ENCODE measurements around the gene TUBG2. TPM values are rescaled to one million over a fixed set of nuclear protein-coding genes. Genes with fewer than 3 reads are reported as not detected.

Gene TUBG2
- polyA plus RNA-seq, 1 donor from 2014 or later = 24.9 TPM

DNA sequence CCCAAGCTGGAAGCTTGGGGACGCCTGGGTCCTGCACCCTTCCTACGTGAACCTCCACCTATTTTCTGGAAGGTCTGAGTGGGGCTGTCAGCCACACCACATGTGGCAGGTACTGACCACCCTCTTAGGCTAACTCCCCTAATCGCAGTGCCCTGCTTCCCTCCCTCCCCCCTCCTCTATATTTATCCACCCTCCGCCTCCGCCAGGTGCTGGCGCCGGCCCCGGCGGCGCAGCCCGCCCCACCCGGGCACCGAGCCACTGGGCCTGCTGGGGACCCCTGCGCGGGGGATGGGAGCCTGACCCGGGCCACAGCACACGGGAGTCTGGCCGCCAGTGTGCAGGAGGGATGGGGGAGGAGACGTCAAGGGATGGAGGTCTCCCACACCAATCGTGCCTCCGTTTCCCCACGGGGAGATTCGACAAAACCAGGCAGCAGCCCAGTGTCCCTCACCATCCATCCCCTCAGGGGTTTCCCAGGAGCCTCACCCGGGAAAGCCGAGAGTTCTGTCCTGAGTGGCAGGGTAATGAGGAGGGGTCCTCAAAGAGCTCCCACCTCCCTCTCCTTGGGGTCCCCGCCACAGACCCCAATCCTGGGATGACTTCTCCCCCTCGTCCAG lies 16.4 kb downstream of the TUBG2 start:
- no peaks in the 10 kb centered on the region for H3K36me3 ChIP-seq (ENCODE audit: insufficient read depth, low read length)
- H3K79me2 ChIP-seq (replicated peaks; ENCODE audit: insufficient read depth, low read length) = peaks cover 8% of the 10 kb centered on the region
- H3F3A ChIP-seq (ENCODE audit: insufficient read depth, low read length, poor library complexity, severe bottlenecking) = no peaks in the 10 kb centered on the region
- no peak overlapping the region for H3K27ac ChIP-seq (ENCODE audit: low read length)
- H3K9me3 ChIP-seq (ENCODE audit: low read length) = no peaks in the 10 kb centered on the region
- H3K9me2 ChIP-seq (ENCODE audit: insufficient read depth, low read length) = no peaks in the 10 kb centered on the region
- peak overlapping the region; percentile 43 for H3K4me2 ChIP-seq (ENCODE audit: low read length)
- TF ChIP-seq SMC3 (conservative IDR thresholded peaks at IDR 0.05; ENCODE audit: poor library complexity) (no peak), EP300 (conservative IDR thresholded peaks at IDR 0.05; ENCODE audit: poor library complexity, severe bottlenecking) (no peak), EZH2 (IDR thresholded peaks at IDR 0.05; ENCODE audit: borderline replicate concordance, insufficient read depth, low read length, poor library complexity, severe bottlenecking) (no peak), MXI1 (conservative IDR thresholded peaks at IDR 0.05; ENCODE audit: poor library complexity, severe bottlenecking) (no peak), RAD21 (conservative IDR thresholded peaks at IDR 0.05) (no peak), TAF1 (IDR thresholded peaks at IDR 0.05; ENCODE audit: low read depth) (no peak), POLR2AphosphoS5 (IDR thresholded peaks at IDR 0.05) (no peak)
- TF ChIP-seq, protein P1, sequence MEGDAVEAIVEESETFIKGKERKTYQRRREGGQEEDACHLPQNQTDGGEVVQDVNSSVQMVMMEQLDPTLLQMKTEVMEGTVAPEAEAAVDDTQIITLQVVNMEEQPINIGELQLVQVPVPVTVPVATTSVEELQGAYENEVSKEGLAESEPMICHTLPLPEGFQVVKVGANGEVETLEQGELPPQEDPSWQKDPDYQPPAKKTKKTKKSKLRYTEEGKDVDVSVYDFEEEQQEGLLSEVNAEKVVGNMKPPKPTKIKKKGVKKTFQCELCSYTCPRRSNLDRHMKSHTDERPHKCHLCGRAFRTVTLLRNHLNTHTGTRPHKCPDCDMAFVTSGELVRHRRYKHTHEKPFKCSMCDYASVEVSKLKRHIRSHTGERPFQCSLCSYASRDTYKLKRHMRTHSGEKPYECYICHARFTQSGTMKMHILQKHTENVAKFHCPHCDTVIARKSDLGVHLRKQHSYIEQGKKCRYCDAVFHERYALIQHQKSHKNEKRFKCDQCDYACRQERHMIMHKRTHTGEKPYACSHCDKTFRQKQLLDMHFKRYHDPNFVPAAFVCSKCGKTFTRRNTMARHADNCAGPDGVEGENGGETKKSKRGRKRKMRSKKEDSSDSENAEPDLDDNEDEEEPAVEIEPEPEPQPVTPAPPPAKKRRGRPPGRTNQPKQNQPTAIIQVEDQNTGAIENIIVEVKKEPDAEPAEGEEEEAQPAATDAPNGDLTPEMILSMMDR (IDR thresholded peaks at IDR 0.05; ENCODE audit: poor library complexity, severe bottlenecking) = no peak
- TF ChIP-seq, protein P2, sequence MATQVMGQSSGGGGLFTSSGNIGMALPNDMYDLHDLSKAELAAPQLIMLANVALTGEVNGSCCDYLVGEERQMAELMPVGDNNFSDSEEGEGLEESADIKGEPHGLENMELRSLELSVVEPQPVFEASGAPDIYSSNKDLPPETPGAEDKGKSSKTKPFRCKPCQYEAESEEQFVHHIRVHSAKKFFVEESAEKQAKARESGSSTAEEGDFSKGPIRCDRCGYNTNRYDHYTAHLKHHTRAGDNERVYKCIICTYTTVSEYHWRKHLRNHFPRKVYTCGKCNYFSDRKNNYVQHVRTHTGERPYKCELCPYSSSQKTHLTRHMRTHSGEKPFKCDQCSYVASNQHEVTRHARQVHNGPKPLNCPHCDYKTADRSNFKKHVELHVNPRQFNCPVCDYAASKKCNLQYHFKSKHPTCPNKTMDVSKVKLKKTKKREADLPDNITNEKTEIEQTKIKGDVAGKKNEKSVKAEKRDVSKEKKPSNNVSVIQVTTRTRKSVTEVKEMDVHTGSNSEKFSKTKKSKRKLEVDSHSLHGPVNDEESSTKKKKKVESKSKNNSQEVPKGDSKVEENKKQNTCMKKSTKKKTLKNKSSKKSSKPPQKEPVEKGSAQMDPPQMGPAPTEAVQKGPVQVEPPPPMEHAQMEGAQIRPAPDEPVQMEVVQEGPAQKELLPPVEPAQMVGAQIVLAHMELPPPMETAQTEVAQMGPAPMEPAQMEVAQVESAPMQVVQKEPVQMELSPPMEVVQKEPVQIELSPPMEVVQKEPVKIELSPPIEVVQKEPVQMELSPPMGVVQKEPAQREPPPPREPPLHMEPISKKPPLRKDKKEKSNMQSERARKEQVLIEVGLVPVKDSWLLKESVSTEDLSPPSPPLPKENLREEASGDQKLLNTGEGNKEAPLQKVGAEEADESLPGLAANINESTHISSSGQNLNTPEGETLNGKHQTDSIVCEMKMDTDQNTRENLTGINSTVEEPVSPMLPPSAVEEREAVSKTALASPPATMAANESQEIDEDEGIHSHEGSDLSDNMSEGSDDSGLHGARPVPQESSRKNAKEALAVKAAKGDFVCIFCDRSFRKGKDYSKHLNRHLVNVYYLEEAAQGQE (IDR thresholded peaks at IDR 0.05; ENCODE audit: borderline replicate concordance) = no peak
- H3K4me3 ChIP-seq (ENCODE audit: low read length) = peak overlapping the region; percentile 80
- no peaks in the 10 kb centered on the region for H4K20me1 ChIP-seq (ENCODE audit: insufficient read depth)
- H3K9ac ChIP-seq (ENCODE audit: low read length) = peak overlapping the region; percentile 86
- no peak overlapping the region for H2AFZ ChIP-seq (ENCODE audit: low read depth, low read length)
- H3K27me3 ChIP-seq (ENCODE audit: insufficient read depth, low read depth, low read length) = no peaks in the 10 kb centered on the region

DNA sequence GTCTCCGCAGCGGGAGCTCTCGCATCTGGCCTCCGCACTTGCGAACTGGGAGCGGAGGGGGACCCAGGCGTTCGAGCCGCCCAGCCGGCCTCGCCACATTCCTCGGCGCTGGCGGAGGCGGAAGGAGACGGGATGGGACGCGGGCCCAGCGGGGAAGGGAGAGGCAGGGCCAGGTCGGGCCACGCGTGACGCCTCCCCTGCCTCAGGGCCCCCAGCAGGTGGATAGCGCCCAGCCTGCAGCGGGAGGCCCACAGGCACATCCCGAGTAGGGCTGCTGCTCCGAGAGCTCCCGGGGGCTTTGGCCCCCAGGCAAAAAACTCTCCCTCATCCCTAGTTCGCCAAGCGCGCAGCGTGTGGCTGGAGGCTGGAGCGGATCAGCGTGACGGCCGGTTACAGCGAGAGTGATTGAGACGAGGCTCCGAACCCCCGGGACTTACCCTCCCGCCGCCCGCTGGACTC lies 16.9 kb downstream of the TUBG2 start:
- TF ChIP-seq MXI1 (conservative IDR thresholded peaks at IDR 0.05; ENCODE audit: poor library complexity, severe bottlenecking) (no peak), RAD21 (conservative IDR thresholded peaks at IDR 0.05) (no peak), EP300 (conservative IDR thresholded peaks at IDR 0.05; ENCODE audit: poor library complexity, severe bottlenecking) (no peak), SMC3 (conservative IDR thresholded peaks at IDR 0.05; ENCODE audit: poor library complexity) (no peak), EZH2 (IDR thresholded peaks at IDR 0.05; ENCODE audit: borderline replicate concordance, insufficient read depth, low read length, poor library complexity, severe bottlenecking) (no peak), POLR2AphosphoS5 (IDR thresholded peaks at IDR 0.05) (no peak), TAF1 (IDR thresholded peaks at IDR 0.05; ENCODE audit: low read depth) (no peak)
- TF ChIP-seq, protein P1 (IDR thresholded peaks at IDR 0.05; ENCODE audit: poor library complexity, severe bottlenecking) = no peak
- TF ChIP-seq, protein P2 (IDR thresholded peaks at IDR 0.05; ENCODE audit: borderline replicate concordance) = no peak
- Histone ChIP-seq H3K27me3 (ENCODE audit: insufficient read depth, low read depth, low read length) (no peaks in the 10 kb centered on the region), H3K4me3 (ENCODE audit: low read length) (peak overlapping the region; percentile 80), H3K4me2 (ENCODE audit: low read length) (peak overlapping the region; percentile 43), H3F3A (ENCODE audit: insufficient read depth, low read length, poor library complexity, severe bottlenecking) (no peaks in the 10 kb centered on the region), H3K9me2 (ENCODE audit: insufficient read depth, low read length) (no peaks in the 10 kb centered on the region), H3K36me3 (ENCODE audit: insufficient read depth, low read length) (no peaks in the 10 kb centered on the region), H3K9ac (ENCODE audit: low read length) (peak overlapping the region; percentile 86), H2AFZ (ENCODE audit: low read depth, low read length) (peak overlapping the region; percentile 75), H4K20me1 (ENCODE audit: insufficient read depth) (no peaks in the 10 kb centered on the region), H3K9me3 (ENCODE audit: low read length) (no peaks in the 10 kb centered on the region), H3K27ac (ENCODE audit: low read length) (peak overlapping the region; percentile 64), H3K79me2 (replicated peaks; ENCODE audit: insufficient read depth, low read length) (peaks cover 8% of the 10 kb centered on the region)

Measured in neural cell (in vitro differentiated cells).